HUES64 (cell line): ENCODE data around the gene CTXND1. TPM values are rescaled to one million over a fixed set of nuclear protein-coding genes. Genes with fewer than 3 reads are reported as not detected.
"Not testable (repeated sequence)": the region's sequence is repeated elsewhere in the genome, so short reads cannot be mapped to it uniquely, and the experiment has no call there.

Experiments
- H3K27ac ChIP-seq: 2 replicates; pipeline ENCODE4 v1.7.0; 2013; ENCODE audit warnings: low read depth, low read length, inconsistent platforms
- H3K27me3 ChIP-seq: 2 replicates; pipeline ENCODE4 v1.6.1; 2013; ENCODE audit warnings: mild to moderate bottlenecking, low read length; ENCODE audit not compliant: insufficient read depth
- H3K36me3 ChIP-seq: 2 replicates; pipeline ENCODE4 v1.6.1; 2013; ENCODE audit warnings: mild to moderate bottlenecking, low read length; ENCODE audit not compliant: insufficient read depth
- H3K4me1 ChIP-seq: 2 replicates; pipeline ENCODE4 v1.6.1; 2013; ENCODE audit warnings: mild to moderate bottlenecking, low read length, moderate library complexity; ENCODE audit not compliant: insufficient read depth
- H3K4me3 ChIP-seq: 2 replicates; pipeline ENCODE4 v1.5.1; 2013; ENCODE audit warnings: mild to moderate bottlenecking, low read length, moderate library complexity
- H3K9ac ChIP-seq: 2 replicates; pipeline ENCODE4 v1.6.1; 2013; ENCODE audit warnings: mild to moderate bottlenecking, low read depth, low read length
- H3K9me3 ChIP-seq: 2 replicates; pipeline ENCODE4 v1.6.1; 2013; ENCODE audit warnings: low read depth, low read length; ENCODE audit not compliant: insufficient read depth
- WGBS: fragments of 150-250, 120-280 bp; methylation state at CpG from one replicate; pipeline ENCODE4 v1.1.7; 2013; ENCODE audit warnings: missing lambda C conversion rate; 5-methylcytosine and 5-hydroxymethylcytosine counted together
- polyA plus RNA-seq, 2 experiments: library from polyadenylated mRNA; stranded (reverse); fragments of 50-300 nt; gene quantifications; one replicate each; pipeline ENCODE4 v1.2.3, GENCODE V29; 2013

Gene CTXND1
- polyA plus RNA-seq (2013, experiment 1 of 2) = 0.10 TPM
- polyA plus RNA-seq (2013, experiment 2 of 2) = 0.13 TPM

DNA sequence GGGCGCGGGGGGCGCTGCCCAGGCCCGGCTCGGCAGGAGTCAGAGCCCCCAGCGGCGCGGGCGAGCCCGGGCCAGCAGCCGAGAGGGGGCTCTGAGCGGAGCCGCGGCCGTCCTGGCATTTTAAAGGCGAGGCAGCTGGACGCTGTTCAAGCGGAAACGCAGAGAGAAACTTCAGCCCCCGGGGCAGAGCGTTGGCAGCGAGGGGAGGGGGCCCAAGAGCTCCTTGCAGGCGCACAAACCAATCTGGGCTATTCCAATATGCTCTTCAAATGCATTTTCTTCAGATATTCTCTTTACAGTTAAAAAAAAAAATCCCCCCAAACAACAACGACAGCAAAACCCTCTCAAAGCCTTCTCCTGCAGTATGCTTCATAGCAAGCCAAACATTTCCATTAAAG, at the start of gene CTXND1:
Gene CTXND1 (minus strand): TSS at position 93 of the 398 bp plus-strand sequence. CDS start 50,264 bp downstream, outside the sequence.
- Histone ChIP-seq H3K27me3 (peaks cover 77% of the 10 kb centered on the region), H3K4me1 (no peaks in the 10 kb centered on the region), H3K36me3 (no peaks in the 10 kb centered on the region), H3K9ac (no peak within 1 kb of the TSS; the same call in 1 of the 2 replicates), H3K4me3 (peak within 1 kb of the TSS; percentile 55), H3K27ac (no peak within 1 kb of the TSS), H3K9me3 (no peaks in the 10 kb centered on the region)
- WGBS = under 1% methylated on average over 24 of the region's 24 CpGs

DNA sequence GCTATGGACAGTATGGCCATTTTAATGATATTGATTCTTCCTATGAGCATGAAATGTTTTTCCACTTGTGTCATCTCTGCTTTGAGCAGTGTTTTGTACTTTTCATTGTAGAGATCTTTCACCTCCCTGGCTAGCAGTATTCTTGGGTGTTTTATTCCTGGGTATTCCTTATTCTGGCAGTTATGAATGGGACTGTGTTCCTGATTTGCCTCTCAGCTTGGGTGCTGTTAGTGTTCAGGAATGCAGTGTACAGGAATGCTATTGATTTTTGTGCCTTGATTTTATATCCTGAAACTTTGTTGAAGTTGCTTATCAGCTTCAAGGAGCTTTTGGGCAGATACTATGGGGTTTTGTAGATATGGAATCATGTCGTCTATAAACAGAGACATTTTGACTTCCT, 49.5 kb upstream of the CTXND1 start:
- H3K9me3 ChIP-seq = no peaks in the 10 kb centered on the region
- H3K27ac ChIP-seq = no peak overlapping the region
- H3K4me1 ChIP-seq = no peaks in the 10 kb centered on the region
- no peaks in the 10 kb centered on the region for H3K27me3 ChIP-seq
- H3K4me3 ChIP-seq = no peak overlapping the region
- no peaks in the 10 kb centered on the region for H3K36me3 ChIP-seq
- WGBS = 89% methylated on average over 1 of the region's 1 CpG
- no peak overlapping the region for H3K9ac ChIP-seq

DNA sequence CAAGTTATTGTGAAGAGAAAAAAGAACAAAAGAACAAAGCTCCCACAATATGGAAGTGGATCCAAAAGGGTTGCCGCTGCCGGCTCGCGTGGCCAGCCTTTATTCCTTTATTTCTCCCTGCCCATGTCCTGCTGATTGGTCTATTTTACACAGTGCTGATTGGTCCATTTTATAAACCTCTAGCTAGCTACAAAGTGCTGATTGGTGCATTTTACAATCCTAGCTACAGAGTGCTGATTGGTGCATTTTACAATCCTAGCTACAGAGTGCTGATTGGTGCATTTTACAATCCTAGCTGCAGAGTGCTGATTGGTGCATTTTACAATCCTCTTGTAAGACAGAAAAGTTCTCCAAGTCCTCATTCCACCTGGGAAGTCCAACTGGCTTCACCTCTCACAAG, 43.8 kb upstream of the CTXND1 start:
- not testable (repeated sequence) for H3K4me3 ChIP-seq

DNA sequence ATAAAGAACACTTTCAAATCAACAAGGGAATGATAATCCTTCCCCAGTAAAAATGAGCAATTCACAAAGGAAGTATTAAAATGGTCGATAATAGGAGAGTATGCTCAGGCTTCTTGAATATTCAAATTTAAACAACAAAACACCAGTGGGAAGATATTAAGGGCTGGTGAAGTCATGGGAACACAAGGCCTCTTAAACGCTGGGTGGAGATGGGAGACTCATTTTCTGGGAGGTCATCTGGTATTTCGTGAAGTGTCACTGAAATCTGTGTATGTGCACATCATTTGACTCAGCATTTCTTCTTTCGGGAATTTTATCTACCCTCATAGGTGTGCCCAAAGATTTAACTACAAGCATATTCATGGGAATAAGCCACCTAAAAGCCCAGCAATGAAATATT, 40.1 kb upstream of the CTXND1 start:
- no peak overlapping the region for H3K9ac ChIP-seq
- H3K4me1 ChIP-seq = 0 out of 2 replicates have a peak, but pooled peaks cover 4% of the 10 kb centered on the region
- H3K4me3 ChIP-seq = no peak overlapping the region
- 70% methylated on average over 3 of the region's 4 CpGs for WGBS
- H3K36me3 ChIP-seq = no peaks in the 10 kb centered on the region
- no peaks in the 10 kb centered on the region for H3K9me3 ChIP-seq
- H3K27me3 ChIP-seq = no peaks in the 10 kb centered on the region
- H3K27ac ChIP-seq = no peak overlapping the region

More for the DNA sequence above, 43.8 kb upstream of the CTXND1 start:
- H3K27ac ChIP-seq, H3K9ac ChIP-seq, H3K4me1 ChIP-seq, H3K27me3 ChIP-seq, H3K36me3 ChIP-seq, H3K9me3 ChIP-seq: not testable (repeated sequence)
- WGBS = 98% methylated on average over 4 of the region's 4 CpGs

DNA sequence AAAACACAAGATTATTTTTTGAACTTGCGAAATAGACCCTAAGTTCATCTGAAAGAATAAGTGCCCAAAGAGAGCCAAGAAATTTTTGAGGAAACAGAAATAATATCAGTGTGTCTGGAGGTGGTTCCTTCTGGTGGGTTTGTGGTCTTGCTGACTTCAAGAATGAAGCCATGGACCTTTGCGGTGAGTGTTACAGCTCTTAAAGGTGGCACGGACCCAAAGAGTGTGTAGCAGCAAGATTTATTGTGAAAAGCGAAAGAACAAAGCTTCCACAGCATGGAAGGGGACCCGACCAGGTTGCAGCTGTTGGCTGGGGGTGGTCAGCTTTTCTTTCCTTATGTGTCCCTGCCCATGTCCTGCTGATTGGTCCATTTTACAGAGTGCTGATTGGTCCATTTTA, 38.9 kb upstream of the CTXND1 start:
- H3K27me3 ChIP-seq, H3K36me3 ChIP-seq, H3K4me1 ChIP-seq, H3K4me3 ChIP-seq, H3K9ac ChIP-seq, H3K9me3 ChIP-seq, H3K27ac ChIP-seq: not testable (repeated sequence)
- over 99% methylated on average over 5 of the region's 5 CpGs for WGBS

DNA sequence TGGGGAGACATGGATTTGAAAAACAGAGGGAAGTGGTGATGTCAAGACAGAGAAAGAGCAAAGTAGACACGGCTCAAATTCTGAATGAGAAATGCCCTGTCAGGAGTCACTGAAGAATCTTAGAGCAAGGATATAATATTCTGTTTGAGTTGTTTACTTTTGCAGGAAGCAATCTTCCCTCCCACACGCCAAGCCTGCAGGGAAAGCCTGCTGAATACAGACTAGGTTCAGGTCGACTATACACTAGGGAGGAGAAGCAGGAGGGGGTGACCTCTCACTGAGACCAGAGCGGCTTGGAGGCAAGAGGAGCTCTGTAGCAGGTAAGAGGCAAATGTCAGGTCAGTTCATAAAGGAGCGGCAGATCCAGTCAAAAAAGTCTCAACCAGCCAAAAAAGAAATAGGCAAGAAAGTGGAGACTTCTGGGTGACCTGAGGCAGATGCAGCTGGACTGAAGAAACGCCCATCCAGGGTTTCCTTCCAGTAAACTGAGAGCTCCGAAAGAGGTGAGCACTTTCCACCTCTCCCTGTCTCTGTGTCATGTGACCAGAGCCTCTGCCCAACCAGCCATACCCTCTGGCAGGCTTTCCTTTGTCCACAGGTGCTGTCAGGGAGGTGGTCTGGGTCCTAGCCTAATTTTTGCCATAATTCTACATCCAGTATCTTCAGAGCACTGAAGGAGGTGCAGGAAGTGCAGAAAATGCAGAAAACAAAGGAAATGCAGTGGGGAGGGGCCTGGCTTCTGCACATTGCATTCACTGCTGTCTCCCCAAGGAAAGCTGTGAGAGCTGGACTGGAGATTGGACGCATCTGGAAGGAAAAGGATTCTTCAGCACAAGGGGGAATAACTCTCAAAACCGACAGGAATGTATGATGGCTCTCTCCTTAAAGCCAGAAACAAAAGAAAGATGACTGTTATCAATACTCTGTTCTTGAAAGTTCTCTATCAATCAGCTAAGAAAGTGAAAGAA, 37.8 kb upstream of the CTXND1 start:
- Histone ChIP-seq H3K36me3 (no peaks in the 10 kb centered on the region), H3K9me3 (no peaks in the 10 kb centered on the region), H3K9ac (no peak overlapping the region), H3K27ac (no peak overlapping the region), H3K27me3 (no peaks in the 10 kb centered on the region), H3K4me1 (0 out of 2 replicates have a peak, but pooled peaks cover 4% of the 10 kb centered on the region), H3K4me3 (no peak overlapping the region)
- WGBS = 73% methylated on average over 9 of the region's 9 CpGs

DNA sequence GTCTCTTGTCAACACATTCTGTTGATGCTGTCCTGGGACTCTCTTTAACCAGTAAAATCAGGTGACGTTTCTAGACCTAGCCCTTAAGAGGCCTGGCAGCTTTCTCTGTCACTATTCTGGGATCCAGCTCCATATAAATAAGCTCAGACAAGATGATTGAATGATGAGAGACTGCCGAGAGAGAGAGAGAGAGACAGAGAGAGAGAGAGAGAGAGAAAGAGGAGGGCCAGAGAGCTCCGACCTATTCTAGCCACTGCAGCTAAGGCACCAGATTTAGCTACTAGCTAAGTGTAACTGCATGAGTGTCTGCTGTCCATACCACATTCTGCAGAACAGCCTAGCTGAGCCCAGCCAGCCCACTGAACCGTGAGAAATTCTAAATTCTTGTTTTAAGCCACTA, 36.1 kb upstream of the CTXND1 start:
- Histone ChIP-seq H3K4me3 (no peak overlapping the region), H3K27ac (no peak overlapping the region), H3K9ac (no peak overlapping the region), H3K27me3 (no peaks in the 10 kb centered on the region), H3K4me1 (0 out of 2 replicates have a peak, but pooled peaks cover 4% of the 10 kb centered on the region), H3K9me3 (no peaks in the 10 kb centered on the region), H3K36me3 (no peaks in the 10 kb centered on the region)
- 80% methylated on average over 4 of the region's 4 CpGs for WGBS

DNA sequence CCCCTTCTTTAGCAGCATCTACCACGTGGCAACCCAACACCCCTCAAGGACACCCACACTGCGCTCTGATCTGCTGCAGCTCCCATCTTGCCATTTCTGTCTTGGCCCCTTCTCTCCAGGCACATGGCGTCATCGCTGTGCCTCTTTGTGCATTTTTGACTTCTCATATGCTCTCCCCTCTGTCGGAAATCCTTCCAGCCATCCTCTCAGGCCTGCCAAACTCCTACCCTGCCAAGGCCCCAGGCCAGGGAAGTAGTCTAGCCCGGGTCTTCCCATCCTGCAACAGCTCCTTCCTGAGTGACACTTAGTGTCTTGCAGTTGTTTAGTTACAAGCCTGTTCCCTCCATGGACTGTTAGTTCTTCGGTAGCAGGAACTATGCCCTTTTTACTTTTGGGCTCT, 34.0 kb upstream of the CTXND1 start:
- Histone ChIP-seq H3K9ac (no peak overlapping the region), H3K9me3 (no peaks in the 10 kb centered on the region), H3K27me3 (no peaks in the 10 kb centered on the region), H3K27ac (no peak overlapping the region), H3K4me1 (0 out of 2 replicates have a peak, but pooled peaks cover 4% of the 10 kb centered on the region), H3K4me3 (no peak overlapping the region), H3K36me3 (no peaks in the 10 kb centered on the region)
- 89% methylated on average over 7 of the region's 7 CpGs for WGBS

DNA sequence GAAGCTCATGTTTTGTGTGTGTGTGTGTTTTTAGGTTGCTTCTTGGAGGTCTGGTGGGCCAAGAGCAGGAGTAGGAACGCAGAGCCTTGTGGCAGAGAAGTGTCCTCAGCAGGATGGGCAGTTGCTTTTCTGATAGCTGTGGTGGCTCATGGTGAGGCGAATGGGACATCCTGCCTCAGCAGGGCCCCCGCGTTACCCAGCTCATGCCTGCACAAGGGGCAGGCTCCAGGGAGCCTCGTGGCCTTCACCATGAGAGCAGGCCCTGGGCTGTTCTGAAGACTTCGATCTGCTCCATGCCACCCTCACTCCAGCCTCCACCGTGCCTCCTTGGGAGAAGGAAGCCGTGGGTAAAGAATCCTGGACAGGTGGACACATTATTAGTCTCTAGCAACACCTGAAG, 33.4 kb upstream of the CTXND1 start:
- no peak overlapping the region for H3K4me3 ChIP-seq
- H3K27ac ChIP-seq = no peak overlapping the region
- H3K4me1 ChIP-seq = 0 out of 2 replicates have a peak, but pooled peaks cover 4% of the 10 kb centered on the region
- no peaks in the 10 kb centered on the region for H3K36me3 ChIP-seq
- no peaks in the 10 kb centered on the region for H3K9me3 ChIP-seq
- no peaks in the 10 kb centered on the region for H3K27me3 ChIP-seq
- WGBS = 88% methylated on average over 8 of the region's 8 CpGs
- H3K9ac ChIP-seq = no peak overlapping the region

DNA sequence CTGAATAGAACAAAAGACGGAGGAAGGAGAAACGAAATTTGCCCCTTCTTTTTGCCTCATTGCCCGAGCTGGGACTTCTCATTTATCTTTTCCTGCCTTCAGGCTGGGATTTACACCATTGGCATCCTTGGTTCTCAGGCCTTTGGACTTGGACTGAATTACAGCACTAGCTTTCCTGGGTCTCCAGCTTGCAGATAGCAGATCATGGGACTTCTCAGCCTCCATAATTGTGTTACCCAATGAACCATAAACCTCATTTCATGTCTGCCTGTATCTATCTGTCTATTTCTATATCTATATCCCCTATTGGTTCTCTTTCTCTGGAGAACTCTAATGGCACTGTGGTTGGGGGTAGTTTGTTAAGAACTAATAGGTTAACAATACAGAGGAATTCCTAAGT, 31.5 kb upstream of the CTXND1 start:
- Histone ChIP-seq H3K36me3 (no peaks in the 10 kb centered on the region), H3K4me3 (no peak overlapping the region), H3K27ac (no peak overlapping the region), H3K27me3 (no peaks in the 10 kb centered on the region), H3K9ac (no peak overlapping the region), H3K9me3 (no peaks in the 10 kb centered on the region), H3K4me1 (no peaks in the 10 kb centered on the region)
- 87% methylated on average over 3 of the region's 3 CpGs for WGBS

DNA sequence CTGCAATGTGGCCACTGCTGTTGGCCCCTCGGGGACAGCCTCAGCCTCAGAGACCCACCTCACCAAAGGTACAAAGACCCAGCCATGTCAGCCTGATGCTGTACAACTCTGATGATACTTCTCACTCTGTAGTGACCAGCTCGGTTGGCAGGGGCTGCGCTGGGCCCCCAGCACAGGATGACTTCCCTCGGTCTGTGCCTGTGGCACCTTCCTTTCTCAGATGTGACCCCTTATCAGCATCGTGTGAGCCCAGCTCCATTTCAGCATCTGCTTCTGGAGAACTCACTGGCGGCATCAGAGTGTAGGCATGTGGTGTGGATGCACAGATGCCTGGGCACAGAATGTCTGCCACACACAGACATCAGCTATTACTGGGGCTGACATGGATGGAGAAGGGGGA, 25.1 kb upstream of the CTXND1 start:
- Histone ChIP-seq H3K9me3 (no peaks in the 10 kb centered on the region), H3K27me3 (no peaks in the 10 kb centered on the region), H3K4me3 (no peak overlapping the region), H3K27ac (no peak overlapping the region), H3K4me1 (no peaks in the 10 kb centered on the region), H3K36me3 (no peaks in the 10 kb centered on the region), H3K9ac (no peak overlapping the region)
- WGBS = 84% methylated on average over 6 of the region's 6 CpGs
